ENCODE measurements around the gene SARDH.

The SARDH gene

GRCh38 chr9:133713150-133713959, 24.8 kb downstream of the SARDH start:
- DNase-seq: no peak

GRCh38 chr9:133712221-133713100, 25.7 kb downstream of the SARDH start:
- no peak for DNase-seq

DNA sequence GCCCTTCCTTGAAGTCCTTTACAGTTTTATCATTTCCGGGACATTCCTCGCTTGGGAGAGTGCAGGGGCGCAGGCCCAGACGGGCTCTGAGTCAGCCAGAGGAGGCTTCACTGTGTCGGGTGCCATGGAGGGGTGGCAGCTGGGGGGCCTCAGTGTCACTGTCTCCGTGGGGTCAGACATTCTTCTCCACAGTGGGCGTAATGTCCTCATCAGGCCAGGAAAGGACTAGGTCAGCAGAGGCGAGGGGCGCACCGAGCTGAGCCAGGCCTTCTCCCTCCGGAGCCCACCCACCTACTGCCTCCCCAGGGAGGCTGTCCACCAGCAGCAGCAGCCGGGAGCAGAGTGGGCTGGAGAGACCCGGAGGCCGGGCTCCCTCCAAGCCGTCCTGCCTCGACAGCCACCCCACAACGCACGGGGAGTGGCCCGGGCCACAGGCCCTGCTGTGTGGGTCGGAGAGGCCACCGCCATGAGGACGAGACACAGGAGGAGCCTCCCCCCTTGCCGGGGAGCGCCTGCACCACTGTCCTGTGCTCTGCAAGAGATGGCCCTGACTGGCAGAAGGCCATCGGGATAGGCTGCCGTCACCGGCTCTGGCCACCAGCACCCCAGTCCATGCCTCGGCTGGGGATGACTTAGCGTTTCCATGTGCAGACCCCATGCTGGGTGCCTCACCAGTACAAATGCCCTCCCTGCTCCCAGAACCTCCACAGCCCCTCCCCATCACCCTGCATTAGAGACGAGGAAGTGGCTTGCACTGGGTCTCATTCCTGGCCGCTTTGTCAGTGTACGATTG, 26.5 kb downstream of the SARDH start:
- no peak for DNase-seq

GRCh38 chr9:133710661-133711427, 27.3 kb downstream of the SARDH start:
- no peak for DNase-seq

GRCh38 chr9:133709691-133710571, 28.2 kb downstream of the SARDH start:
- no peak for DNase-seq

DNA sequence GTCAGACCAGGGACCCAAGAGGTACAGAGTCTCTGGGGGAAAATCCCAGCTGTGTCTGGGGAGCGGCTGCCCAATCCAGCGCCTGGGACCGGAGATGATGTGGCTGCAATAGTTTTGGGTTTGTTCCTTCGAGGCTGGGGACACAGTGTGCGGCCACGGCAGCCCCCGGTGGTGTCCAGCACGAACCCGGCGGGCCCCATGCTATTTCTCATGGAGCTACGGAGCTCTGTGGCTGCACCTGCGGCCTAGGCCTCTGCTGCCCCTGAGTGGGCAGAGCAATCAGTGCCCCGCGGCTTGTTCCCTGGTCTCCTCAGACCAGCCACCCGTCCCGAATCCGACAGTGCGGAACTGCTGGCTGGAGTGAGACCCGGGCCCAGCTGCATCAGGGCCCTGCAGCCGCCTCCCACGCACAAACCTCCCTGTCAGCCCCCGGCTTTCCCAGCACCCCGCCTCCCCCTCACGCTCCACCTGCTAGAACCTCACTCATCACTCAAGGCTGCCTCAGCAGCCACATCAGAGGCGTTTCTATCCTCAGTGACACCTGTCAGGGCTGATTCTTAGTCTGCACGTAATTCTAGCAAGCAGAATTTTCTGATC, 29.0 kb downstream of the SARDH start:
- no peak for DNase-seq

GRCh38 chr9:133708246-133709014, 29.7 kb downstream of the SARDH start:
- DNase-seq: no peak

- DNase-seq: no peak
Observed at GRCh38 chr9:133707763-133708245, 30.3 kb downstream of the SARDH start.

GRCh38 chr9:133707065-133707762, 30.9 kb downstream of the SARDH start:
- DNase-seq: peak; percentile 52

GRCh38 chr9:133706307-133707050, 31.7 kb downstream of the SARDH start:
- DNase-seq: no peak

DNA sequence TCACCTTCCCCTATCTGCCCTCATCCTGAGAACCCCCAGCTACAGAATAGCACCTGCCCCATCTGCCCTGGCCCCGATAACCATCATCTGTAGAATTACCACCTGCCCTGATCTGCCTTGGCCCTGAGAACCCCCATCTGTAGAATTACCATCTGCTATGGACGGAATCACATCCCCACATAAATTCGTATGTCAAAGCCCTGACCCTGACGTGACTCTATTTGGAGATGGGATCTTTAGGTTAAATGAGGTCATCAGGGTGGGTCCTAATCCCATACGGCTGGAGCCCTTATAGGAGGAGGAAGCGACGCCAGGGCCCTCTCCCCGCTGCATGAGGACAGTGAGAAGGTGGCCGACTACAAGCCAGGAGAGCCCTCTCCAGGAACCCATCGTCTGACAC, 32.6 kb downstream of the SARDH start:
- DNase-seq: no peak

DNA sequence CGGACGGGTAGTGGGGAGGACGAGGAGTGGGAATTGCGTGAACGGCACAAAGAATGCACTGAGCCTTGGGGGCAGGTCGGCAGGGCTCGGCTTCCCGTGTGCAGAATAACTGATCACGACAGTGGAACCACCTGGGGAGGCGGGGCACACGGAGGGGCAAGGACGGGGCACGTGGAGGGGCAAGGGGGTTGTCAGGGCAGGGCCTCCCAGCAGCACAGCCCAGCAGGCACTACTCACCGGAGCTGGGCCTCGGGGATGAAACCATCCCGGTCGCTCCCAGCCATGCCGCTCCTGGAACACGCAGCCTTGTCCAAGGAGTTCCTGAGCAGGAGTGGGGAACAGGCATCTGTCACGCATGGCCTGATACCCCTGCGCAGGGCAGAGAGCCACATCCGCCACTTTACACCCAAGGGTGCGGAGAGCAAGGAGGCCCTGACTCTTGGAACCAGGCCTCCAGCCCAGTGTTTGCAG, 33.4 kb downstream of the SARDH start:
- DNase-seq: no peak

DNA sequence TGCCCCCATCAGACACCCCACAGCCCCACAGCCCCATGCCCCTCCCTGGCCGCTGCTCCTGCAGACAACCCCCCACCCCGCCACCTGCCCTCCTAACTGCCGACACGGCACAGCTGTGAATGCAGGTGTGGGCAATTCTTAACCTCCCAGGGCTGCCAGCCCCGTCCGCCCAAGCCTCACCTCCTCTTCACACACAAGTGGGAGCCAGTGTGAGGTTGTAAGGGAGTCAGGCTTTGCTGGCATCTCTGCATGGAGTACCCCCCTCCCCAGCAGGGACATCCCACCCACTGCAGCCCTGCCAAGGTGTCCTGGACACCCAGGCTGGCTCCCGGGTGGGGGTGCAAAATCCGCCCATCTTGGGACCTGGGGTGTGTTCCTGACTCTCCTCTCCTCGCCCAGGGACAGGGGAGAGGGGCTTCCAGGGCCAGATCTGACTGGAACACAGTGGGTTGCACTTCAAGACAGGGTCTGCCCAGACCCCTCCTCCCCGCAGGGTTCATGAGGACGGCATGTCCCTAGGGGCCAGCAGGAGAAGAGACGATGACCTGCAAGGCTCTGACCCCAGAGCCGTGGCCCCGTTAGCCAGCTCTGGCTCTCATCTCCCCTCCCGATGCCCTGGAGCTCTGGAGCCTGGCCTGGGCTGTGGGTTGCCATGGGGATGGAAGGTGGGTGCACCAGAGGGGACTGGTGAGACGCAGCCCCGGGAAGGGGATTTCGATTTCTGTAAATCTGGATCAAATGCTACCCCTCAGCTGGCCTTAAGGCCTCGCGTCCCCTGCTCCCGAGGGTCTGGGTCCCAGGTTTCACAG, 34.4 kb downstream of the SARDH start:
- DNase-seq: no peak

GRCh38 chr9:133702798-133703590, 35.2 kb downstream of the SARDH start:
- no peak for DNase-seq

DNA sequence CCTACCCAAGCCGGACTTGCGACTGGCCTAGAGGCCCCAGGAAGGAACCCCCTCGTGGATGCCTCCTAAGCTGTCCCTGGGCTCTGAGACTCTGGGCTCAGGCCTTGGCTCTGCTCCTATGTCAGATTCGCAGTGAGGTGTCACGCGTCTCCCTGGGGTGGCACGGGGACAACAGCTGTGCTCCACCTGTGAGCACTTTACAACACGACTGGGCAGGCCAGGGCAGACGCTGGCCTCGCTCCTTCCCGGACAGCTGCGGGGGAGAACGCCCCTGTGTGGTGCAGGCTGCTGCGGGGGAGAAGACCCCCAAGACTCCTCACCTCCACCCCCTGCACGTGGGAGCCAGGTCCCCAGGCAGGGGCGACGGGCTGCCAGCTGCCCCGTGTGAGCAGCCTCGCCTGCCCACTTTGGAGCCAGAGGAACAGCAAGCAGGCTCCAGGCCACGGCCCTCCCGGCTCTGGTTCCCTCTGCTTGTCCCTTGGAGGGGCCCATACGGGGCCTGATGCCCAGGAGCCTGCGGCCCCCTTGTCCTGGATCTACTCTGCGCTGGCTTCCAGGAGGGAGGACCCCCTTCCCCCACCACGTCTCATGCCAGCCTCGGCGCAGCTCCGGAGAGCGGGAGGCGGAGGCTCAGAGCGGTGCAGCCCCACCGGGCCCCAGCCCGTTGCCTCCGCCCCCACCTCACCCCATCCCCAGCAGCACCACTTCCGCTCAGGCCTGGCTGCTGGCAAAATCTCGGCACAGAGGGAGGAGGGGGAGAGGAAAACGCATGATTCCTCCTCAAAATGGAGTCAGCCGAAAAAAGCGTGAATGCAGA, 36.0 kb downstream of the SARDH start:
- DNase-seq: no peak

All from inflammatory macrophage treated with lipopolysaccharide for 4 hours (primary cell).